ENCODE data around the gene SHC2.

GRCh38 chr19:375395-376110, 85.3 kb downstream of the SHC2 start:
- TF ChIP-seq, protein P1, sequence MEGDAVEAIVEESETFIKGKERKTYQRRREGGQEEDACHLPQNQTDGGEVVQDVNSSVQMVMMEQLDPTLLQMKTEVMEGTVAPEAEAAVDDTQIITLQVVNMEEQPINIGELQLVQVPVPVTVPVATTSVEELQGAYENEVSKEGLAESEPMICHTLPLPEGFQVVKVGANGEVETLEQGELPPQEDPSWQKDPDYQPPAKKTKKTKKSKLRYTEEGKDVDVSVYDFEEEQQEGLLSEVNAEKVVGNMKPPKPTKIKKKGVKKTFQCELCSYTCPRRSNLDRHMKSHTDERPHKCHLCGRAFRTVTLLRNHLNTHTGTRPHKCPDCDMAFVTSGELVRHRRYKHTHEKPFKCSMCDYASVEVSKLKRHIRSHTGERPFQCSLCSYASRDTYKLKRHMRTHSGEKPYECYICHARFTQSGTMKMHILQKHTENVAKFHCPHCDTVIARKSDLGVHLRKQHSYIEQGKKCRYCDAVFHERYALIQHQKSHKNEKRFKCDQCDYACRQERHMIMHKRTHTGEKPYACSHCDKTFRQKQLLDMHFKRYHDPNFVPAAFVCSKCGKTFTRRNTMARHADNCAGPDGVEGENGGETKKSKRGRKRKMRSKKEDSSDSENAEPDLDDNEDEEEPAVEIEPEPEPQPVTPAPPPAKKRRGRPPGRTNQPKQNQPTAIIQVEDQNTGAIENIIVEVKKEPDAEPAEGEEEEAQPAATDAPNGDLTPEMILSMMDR (IDR thresholded peaks at IDR 0.05): no peak
- no peak for TF ChIP-seq POLR2A (IDR thresholded peaks at IDR 0.05)
